GM18498 (cell line): ENCODE data around the gene CTNNA2.

Experiments used
- ATAC-seq: cut with Tn5 transposase; IDR thresholded peaks from one replicate; pipeline ENCODE4 v1.9.1; 2021; ENCODE audit warnings: mild to moderate bottlenecking, moderate library complexity; ENCODE audit not compliant: unreplicated experiment

CTNNA2 gene

DNA sequence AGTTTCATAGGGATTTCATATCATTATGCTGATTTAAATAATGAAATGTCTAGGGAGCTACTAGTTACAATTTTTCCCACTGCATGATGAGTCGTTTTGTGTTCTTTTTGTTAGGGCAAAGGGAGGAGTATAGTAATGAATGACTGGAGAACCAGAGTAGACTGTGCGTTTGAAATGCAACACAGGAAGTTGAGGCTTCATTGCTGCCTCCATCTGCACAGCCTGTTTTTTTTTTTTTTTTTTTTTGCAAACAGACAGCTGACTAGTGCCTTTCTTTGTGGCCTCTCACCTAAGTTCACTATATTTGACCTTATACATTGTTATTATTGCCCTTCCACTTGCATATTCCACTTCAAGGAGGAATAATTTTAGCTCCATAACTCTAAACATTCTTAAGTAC is 1078.4 kb downstream of the CTNNA2 start:
- no peak for ATAC-seq

GRCh38 chr2:80592106-80592505 is 1079.3 kb downstream of the CTNNA2 start:
- ATAC-seq, result no peak

GRCh38 chr2:80610108-80610507 is 1097.3 kb downstream of the CTNNA2 start:
- no peak for ATAC-seq

DNA sequence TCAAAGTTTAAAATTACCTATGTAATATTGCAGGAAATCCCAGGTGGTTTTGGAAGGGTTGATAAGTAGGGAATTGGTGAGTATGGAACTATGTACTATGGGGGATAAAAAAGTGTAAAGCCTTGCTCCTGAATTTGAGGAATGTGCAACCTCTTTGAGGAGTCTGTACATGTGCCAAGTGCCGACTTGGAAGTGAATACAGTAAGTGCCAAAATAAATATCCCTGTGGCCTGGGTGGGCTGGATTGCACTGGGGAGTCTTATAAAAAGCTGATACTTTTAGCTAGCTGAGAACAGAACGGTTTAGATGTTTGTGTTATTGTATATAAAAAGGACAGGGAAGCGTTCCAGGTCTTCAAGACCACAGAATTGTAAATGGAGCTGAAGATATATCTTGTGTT is 1108.8 kb downstream of the CTNNA2 start:
- ATAC-seq, result no peak

DNA sequence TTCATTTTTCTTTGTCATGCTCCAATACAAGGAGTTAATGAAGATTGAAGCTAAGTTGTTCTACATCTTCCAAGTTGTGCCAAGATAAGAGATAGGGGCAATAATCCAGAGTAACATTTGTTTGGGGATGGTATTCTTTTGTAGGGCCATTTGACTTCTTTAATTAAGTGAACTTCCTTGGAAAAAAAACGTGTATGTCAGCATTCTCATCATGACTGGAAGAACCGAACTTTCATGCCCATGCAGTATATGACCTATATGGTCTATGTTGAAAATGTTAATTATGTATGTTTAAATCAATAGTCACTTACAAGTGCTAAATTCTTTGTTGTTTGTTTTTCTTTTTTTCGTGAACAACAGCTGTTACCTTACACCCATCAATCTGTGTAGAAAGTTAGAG is 1111.2 kb downstream of the CTNNA2 start:
- ATAC-seq, result no peak

DNA sequence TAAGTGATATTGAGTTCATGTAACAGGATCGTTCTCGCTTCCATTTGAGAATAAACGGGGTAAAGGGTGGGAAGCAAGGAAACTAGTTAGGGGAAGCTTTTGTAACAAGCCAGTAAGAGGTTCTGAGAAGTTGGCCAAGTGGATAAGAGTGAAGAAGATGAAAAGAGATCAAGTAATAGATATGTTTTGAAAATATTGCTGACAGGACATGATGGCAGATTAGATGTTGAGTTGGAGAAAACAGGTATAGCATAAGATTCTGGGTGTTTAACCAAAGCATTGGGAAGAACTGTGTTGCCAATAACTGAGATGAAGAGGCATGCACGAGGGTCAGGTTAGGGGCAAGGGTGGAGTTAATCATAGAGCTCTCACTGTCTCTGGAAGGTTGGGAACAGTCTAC is 1121.7 kb downstream of the CTNNA2 start:
- no peak for ATAC-seq

GRCh38 chr2:80638783-80639182 is 1125.9 kb downstream of the CTNNA2 start:
- no peak for ATAC-seq

- no peak for ATAC-seq
Observed at GRCh38 chr2:80642465-80642864, 1129.6 kb downstream of the CTNNA2 start.

- ATAC-seq, result no peak
Observed at GRCh38 chr2:80643598-80643997, 1130.7 kb downstream of the CTNNA2 start.

GRCh38 chr2:80651435-80651834 is 1138.6 kb downstream of the CTNNA2 start:
- ATAC-seq, result no peak

DNA sequence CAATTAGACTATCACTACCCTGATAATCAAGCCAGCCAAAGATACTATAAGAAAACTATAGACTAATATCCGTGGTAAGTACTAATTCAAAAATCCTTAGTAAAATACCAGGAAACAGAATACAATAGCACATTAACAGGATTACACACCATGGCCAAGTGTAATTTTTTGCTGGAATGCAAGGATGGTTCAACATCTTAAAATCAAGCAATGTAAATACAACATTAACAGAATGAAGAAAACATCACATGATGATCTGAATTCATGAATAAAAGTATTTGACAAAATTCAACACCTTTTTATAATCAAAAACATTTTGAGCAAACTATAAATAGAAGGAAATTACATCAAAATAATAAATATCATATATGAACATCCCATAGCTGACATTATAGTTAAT is 1142.4 kb downstream of the CTNNA2 start:
- no peak for ATAC-seq

DNA sequence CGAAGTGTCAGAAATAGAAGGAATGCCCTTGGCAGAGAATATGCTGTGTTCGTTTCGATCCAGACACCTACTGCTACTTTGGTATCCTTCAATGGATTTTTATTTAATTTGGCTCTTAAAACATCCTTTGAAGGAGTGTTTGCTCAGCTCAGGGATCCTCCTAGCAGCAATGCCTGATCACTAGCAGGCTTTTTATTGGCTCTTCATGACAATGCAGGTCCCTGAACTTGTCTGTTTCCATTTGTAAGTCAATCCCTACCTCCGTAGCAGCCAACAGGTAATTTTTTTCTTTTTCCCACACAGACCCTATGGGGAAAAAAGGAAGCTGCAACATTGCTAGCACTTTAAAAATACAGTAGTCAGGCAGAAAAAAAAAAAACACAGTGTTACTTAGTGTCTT is 1157.9 kb downstream of the CTNNA2 start:
- ATAC-seq, result no peak

DNA sequence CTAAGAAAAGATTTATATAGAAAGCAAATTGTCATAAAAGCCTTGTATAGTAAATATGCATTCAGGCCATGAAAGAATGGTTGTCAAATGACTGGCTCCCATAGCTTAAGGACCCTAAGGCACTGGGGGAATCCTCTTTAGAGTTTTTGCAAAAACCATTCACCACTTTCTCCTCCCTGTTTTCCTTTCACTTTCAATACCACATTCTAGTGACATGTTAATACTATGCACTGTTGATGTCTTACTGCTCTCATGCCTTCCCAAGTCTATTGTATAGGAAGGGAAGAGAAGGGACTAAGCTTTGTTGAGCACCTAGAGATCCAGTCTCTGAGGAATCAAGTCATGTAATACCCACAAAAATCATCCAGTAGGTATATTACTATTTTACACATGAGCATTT is 1174.7 kb downstream of the CTNNA2 start:
- no peak for ATAC-seq

DNA sequence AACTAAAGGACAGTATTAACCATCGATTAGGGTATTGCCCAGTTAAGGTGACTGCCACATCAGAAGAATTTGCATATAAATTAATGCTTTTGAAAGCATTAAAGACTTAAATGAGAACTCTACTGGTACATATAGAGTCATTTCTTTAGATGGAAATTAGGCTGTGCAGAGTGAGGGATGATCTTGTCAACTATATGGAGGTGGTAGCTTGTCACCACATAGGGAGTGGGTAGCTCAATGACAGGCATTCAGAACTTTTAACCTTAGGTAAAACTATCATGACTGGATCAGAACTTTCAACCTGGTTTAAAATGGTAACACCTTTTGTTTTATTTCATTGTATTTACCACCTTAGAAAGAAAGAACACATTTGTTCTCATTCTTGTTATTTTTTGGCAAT is 1176.3 kb downstream of the CTNNA2 start:
- ATAC-seq, result no peak
